Activated T-cell treated with anti-CD3 and anti-CD28 coated beads for 4 hours (primary cell): ENCODE measurements around the gene TPD52L1.

Experiments
- DNase-seq: peaks from one replicate; pipeline ENCODE4 v3.0.0-alpha.2; 2020

The TPD52L1 gene

DNA sequence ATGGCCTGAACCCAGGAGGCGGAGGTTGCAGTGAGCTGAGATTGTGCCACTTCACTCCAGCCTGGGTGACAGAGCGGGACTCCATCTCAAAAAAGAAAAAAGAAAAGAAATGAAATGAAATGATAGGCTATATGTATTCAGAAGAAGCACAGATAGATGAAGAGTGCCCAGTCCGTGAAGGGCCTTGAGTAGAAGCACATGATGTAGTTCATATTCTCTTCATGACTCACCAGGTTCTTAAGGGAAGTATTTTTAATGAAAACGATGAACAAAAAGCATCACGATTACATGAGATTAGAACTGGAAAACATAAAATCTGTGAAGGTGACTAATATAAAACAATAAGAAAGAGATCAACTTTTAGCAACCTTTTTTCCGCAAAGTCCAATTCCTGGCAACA is 29.8 kb downstream of the TPD52L1 start:
- DNase-seq: no peak

DNA sequence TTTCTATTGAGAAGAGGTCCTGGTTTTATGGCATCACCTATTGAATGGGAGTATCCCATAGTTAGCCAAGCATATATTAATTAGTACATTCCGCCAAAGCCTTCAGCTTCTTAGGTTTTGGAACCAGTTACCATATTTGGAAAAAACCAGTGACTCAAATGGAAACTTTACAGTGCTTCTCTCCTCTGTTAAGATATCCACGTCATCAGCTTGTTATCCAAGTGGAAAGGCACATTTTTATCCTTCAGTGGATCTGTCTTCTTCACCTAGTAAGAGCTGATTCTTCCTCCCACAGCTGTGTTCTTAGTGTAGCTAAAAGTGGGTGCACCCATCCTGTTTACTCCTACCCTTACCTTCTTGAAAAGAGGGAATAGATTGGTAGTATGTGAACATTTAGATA is 34.5 kb downstream of the TPD52L1 start:
- no peak for DNase-seq

DNA sequence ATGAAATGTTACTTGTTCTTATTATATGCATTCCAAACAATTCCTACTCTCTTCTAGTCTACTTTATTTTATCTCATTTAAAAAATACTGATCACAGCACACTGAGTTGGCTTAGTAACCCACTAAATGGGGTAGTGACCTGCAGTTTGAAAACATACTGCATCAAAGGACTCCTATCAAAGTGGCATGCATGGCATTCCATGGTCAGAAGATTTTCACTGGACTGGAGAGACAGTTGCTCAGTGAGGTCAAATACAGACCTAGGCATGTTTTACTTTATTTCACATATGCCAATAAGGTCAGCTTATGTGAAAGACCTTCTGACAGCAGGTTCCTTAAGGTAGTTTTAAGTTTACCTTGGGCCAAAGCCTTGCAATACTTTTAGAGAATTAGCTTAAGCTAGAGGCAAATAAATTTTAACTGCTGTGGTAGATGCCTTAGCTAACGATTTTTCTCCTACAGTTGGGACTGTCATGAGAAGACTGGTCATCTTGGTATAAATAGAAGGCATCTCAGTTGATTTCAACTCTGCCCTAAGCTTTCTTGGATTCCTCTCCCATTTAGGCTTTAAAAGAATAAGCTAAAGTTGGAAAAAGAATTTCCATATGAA is 35.1 kb downstream of the TPD52L1 start:
- DNase-seq: no peak

DNA sequence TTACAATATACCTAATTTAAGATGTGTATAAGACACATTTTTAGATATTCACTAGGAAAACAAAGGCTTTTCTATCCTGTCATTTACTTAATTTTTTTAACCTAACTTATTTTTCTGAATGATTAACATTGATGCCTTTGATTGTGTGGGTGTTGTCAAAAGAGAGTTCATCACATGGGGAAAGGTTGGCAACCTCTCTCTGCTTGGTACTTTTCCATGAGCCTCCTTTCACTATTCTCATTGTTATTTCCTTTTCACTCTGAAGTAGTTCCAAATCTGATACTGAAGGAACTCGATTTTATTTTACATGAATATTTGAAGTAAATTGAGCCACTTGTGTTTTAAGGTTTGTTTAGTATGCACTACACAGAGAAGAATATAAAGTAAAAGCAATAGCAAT is 35.9 kb downstream of the TPD52L1 start:
- DNase-seq: no peak

DNA sequence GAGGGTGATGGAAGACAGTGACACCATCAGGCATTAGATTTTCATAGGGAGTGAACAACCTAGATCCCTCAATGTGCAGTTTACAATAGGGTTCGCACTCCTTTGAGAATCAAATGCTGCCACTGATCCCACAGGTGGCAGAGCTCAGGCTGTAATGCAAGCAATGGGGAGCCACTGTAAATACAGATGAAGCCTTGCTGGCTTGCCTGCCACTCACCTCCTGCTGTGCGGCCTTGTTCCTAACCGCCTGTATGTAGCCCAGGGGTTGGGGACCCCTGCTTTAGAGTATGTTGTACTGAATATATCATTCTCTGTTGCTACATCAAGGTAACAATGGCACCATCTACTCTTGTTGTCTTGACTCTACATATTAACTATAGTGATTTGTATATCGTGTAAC is 37.1 kb downstream of the TPD52L1 start:
- no peak for DNase-seq

DNA sequence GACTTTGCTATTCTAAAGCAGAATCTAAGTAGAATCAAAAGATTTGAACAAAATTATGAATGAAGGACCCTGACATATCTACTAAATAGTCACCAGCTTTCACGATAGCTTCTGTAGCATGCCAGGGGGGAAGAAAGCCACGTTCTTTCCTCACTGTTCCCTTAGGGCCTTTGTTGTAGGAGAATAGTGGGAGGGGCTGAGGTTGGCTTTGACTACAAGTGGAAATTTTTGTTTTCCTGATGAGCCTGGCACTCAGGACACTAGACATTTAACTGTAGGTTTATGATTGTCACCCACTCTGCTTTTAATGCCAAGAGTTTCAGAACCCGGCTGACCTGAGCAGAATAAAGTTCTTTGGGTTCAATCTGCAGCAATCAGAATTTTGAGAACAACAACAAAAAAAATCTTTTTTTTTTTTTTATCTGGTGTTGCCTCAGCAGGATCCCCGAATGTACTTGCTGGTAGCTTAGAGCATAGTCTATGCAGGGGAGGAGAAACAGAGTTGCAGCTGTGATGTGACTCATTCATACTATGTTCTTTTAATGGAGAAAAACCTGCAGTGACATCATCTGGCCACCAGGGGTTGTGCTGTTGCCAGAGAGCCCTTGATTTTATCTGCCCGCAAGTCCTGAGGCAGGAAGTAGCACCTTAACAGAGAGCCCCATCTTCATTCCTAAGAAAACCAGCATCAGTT is 38.5 kb downstream of the TPD52L1 start:
- DNase-seq: peak; percentile 18

DNA sequence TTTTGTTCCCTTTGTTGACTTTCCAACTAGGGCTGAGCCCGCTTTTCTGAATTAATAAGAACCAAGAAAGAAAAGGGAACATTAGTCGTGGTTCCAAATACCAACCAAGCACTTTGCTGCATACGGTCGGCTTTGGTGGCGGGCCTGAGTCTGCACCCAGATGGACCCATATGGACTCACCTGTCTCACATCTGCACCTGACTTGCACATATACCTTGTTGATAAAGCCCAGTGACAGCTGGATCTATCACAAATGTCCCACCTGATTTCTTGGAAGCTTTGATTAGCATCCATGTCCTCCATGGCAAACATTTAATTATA is 39.0 kb downstream of the TPD52L1 start:
- no peak for DNase-seq

DNA sequence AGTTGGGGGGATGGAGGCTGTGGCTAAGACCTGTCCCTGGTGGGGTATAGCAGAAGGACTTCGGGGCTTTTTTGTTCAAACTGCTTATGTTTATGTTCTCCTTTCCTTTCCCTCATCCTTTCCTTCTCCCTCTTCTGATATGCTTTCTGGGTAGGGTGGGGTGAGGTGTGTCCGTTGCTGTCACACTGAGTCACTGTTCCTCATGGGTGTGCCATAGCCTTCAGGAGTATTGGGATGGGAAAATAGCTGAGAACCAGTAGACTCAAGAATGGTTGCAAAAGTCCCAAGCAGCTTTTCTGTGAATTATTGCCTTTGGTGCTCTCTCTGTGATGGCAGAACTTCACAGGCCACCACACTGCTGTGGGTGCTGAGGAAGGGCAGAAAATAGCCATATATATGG is 39.6 kb downstream of the TPD52L1 start:
- no peak for DNase-seq

DNA sequence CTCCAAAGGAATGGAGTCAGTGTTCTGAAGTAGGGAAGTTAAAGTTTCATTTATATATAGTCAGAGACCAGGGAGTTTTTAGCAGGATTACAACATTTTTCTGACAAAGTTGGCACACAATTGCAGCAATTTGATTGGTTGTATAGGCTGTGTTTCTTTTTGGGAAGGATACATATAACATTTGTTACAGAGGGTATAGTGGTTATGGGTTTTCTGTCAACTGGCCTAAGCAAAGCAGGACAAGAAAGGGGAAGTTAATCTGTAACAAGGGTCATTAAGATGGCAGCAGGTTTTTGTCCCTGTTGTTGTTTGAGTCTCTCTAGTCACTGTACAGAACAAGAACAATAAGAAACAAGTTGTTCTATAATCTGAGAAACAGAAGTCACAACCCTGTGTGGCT is 41.4 kb downstream of the TPD52L1 start:
- DNase-seq: no peak

DNA sequence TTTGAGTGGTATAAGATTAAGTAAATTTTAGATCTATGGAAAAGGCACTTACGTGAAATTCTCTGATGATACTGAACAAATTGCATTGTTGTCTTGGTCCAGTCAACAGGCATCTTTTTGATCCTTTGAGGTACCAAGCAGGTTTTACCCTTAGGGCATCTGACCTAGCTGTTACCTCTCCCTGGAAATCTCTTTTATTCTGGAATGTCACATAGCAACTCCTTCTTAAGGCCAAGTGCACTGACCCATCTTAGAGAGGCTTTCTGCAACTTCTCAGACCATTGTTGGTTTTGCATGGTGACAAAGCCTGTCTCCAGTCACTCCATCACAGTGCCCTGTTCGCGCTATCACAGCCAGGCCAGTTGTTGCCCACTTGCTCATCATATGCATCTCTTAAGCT is 42.0 kb downstream of the TPD52L1 start:
- no peak for DNase-seq

DNA sequence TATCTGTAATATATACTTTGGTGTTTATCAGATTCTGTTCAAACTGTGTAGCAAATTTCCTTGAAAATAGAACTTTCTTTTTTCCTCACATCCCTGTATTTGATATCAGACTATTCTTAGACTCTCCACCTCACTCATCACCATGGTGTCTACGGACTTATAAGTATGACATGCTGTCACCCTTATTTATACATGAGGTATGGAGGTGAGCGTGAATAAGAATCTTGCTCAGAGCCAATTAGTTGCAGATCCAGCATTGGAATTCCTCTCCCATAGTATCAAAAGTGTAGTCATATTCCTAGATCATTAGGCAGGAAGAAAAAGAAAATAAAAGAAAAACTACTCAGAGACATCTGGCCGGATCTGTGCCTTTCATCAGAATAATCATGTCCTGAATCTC is 43.0 kb downstream of the TPD52L1 start:
- no peak for DNase-seq

DNA sequence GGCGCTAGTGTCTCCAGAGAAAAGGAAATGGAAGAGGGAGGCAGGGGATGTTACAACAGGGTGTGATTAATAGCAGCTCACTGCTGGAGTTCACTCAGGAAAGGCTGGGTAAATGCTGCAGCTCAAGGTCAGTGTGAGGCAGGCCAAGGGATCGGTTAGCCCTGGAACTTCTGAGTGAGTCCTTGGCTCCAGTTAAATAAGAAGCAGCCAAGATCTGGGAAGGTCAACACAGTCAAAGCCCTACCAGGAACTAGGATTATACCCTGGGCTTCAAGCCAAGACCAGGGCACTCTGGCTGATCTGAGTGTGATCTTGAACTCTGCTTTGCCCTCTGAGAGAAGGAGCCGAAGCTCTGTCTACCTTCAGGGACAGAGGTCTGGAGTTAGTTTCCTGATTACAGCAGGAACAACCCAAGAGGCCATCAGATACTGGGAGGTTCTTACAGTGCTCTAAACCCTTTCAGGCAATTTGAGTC is 44.3 kb downstream of the TPD52L1 start:
- DNase-seq: no peak

DNA sequence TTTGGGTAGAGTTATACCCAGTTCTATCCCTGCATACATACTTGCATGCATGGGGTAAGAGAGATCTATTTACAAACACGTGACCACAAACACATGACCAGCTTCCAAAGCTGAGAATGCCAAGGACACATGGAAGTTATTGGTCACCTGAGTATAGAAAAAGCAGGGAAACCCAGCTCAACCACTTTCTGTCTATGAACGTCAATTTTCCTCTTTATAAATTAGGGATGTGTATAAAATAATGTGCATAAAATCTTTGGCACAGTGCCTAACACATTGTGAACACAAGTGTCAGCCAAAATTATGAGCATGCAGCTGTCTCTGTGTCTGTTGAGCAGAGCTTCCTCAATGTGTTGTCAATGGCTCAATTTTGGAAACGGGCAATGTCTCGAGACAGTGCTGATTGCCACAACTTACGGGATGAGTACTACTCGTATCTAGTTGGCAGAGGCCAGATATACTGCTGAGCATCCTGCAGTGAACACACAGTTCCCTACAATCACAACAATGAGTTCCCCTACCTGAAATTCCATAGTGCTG is 44.9 kb downstream of the TPD52L1 start:
- no peak for DNase-seq

DNA sequence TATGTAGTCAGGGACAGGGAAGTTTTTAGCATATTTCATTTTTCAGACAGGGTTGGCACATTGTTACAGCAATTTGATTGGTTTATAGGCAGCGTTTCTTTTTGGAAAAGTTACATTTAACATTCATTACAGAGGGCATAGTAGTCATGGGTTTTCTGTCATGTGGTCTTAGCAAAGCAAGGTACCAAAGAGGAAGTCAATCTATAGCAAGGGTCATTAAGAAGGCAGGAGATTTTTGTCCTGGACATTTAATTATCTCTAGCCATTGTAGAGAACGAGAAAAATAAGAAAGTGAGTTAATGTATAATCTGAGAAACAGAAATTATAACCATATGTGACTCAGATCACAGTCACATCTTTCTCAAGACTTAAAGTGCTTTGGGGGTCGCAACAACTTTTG is 47.4 kb downstream of the TPD52L1 start:
- no peak for DNase-seq

DNA sequence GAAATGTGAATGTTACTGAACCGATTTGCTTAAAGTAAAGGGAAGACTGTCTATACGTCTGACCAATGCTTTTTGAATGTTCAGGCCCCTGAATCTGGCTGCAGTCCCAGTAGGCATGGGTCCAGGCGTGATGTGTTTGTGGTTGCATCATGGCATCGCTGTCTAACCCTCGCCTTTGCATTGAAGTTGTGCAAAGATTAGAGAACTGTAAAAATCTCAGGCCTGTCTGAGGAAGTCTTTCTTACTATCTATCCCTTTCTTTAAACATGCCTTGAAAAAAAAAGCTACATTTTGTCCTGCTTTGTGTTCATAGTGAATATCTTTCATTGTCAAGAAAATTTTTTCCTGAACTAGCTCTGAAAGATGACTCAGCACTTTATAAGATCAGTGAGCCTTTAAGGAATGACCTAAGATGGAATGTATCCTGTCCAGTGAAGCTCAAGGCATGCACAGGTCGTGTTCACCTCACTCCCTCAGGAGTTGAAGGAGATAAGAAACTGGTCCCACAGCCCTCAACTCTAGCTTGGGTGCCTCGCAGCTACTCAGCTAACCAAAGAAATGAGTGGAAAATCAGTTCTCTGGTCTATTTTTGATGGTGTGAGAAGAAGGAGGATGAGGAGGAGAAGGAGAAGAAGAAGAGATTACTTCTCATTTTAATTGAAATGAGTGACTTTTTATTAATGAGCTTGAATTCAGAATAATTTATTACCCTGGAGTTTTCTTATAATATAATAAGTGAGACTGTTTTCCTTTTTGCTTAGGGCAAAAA is 48.6 kb downstream of the TPD52L1 start:
- DNase-seq: no peak

DNA sequence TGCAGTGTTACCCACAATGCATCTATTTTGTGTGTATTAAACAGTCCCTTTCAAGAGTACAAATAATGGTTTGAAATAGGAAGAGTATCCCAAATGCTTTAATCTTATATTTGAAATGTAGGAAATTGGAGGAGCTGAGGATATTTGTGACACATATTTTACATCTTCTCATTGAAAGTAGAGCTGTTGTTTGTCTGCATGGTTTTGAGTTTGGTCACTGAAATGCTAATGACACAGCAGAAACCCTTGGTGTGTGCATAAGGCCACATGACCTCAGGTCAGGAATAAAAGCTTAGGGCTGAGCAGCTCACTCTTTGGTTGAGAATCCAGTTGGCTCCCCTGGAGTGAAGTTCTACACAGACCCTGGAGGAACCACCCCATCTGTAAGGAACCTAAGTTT is 49.8 kb downstream of the TPD52L1 start:
- DNase-seq: no peak

DNA sequence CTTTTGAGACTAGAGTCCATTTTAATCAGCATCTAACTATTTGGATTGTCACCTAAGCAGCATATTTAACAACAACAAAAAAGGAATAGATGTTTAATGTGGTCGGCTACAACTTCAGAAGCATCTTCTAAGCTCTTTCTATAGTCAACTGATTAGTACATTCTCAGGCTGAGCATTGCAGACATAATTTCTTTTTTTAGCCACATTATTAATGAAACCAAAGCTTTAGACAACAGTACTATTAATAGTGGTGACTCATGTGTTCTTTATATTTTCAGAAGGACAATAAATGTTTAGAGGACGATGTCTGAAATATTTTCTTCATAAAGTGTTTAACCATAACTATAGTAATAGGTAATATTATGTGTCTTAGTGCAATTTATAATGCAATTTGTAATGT is 52.4 kb downstream of the TPD52L1 start:
- DNase-seq: no peak

DNA sequence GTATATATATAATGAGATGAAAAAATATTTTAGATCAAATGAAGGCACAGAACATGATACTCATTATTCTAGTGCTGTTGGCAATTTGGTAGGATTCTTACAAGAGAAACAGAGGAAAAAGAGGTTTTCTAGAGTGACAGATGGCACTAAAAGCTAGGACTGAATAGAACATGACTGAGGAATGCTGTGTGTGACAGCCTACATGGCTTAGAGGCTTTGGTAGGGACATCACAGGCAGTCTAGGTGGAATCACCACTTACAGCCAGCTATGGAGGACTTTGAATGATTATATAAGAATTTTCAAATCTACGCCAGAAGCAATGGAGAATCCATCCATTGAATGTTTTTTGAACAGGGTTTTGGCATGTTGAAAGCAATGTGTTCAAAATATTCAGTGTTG is 52.8 kb downstream of the TPD52L1 start:
- DNase-seq: no peak

DNA sequence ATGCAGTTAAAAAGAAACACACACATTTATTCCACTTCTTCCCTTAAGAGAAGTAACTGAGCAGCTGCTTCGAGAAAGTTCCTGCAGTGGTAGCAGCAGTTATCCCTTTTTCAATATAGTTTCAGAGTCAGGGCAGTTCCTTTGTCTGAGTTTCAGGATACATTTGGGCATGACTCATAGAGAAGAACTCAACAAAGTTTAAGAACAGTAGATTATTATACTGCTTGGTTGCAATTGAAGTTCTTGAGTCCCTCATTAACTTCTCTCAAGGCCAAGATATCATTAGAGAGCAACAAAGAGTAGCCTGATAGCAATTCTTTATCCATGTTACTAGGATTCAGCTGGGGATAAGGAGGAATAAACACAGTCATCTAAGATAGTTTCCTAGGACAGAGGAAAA is 54.4 kb downstream of the TPD52L1 start:
- no peak for DNase-seq

DNA sequence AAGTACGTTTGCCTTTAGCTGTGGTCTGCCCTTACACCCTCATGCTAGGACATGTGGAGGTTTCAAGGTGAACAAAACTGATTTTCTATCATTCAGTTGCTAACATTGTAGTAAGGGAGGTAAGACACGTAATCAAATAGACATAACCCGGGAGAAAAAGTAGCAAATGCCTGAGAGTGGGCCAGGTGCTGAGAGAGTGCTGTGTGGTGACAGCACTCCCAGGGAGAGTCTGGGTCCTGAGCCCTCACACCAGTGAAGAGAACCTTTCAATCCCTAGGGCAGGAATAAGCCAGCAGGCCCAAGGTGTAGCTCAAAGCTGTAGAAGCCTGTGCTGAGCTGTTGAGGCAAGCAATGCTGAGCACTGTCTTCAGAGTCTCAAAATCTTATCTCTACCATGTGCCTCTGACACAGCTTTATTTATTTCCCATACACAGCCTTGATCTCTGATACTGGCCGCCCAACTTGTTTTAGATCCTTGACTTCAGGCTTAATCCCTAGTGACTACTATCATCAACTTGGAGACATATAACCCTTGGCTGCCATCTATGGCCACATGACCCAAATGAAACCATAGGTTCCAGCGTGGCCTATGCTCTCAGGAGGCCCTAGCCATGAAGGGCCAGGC is 55.2 kb downstream of the TPD52L1 start:
- no peak for DNase-seq

DNA sequence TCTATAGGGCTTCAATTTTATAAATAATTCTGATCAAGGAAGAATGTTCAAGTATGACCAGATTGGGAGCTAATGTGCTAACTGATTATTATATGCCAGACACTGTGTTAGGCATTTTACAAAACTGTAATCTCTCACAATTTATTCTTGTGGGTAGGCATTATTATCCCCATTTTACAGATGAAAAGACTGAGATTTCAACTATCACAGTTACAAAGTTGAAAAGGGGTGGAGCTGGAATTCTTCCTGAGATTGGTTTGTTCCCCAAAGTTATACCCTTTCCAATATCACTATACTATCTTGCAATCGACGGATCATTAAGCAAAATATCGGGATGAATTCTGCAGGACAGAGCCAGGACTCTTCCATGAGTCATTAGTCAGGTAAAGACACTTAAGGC is 57.1 kb downstream of the TPD52L1 start:
- DNase-seq: no peak

DNA sequence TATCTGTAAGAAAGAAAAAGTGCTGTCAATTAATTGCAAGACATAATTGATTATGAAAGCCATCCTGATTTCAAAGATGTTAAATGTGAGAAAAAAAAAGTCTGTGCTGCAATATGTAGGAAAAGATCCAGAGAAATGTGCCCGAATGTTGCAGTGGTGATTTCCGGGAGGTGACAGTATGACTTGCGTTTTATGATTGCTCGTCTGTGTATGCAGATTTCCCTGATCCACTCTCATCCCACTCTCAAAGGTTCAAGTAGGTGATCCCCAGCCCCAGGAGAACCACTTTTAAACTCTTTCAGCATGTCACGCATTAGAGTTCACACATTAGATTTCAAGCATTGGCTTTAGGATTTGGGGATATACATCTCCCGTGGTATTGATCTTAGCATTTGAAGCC is 57.8 kb downstream of the TPD52L1 start:
- no peak for DNase-seq

DNA sequence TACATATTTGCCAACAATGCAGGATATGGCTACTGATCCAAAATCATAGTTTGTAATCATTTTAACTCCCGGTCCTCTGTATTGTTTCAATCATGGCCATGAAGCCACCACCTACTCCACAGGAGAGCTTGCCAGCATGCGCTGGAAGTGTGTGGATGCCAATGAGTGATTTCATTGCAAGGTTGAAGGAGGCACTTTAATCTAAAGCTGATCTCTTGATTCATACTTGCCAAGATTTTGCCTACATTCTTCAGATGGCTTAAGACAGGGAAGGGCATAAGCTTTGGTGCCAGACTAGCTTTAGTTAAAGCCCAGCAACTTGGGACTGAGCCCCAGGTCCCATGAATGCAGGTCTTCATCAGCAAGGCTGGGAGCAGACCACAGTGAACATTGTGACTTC is 58.8 kb downstream of the TPD52L1 start:
- DNase-seq: no peak

DNA sequence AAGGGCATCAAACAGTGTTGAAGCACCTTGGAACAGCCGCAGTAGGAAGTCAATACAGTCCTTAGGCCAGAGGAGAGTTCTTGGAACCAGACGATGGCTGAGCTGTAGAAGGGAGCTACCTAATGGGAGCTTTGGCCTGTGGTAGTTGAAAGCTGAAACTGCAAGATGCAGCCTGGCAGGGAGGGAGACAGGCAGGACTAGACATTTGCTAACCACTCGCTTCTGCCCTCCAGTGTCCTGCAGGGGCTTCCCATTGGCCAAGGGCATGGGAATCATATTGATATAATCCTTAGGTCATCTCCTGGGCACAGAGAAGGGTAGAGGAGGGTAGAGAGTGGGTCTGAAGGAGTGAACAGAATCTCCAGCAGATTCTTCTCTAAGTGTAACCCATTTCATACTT is 60.4 kb downstream of the TPD52L1 start:
- no peak for DNase-seq
